Vagina (tissue), 2 donors: ENCODE measurements around the gene IFNL4. TPM values are rescaled to one million over a fixed set of nuclear protein-coding genes. Genes with fewer than 3 reads are reported as not detected.
A peak's percentile ranks its signal among the peaks of the same experiment; 100 is the strongest.

ENCODE experiments used
- DNase-seq, 2 donors: peaks; one replicate each; pipeline ENCODE4 v3.0.0-alpha.2; 2017; ENCODE audit errors: extremely low spot score in 2 of 2
- H3K27ac ChIP-seq: fragments of 200-600 bp; sonication (generic); one replicate; pipeline ENCODE4 v1.5.1; 2019
- H3K27me3 ChIP-seq: fragments of 200-600 bp; sonication (generic); one replicate; pipeline ENCODE4 v1.5.1; 2019
- H3K36me3 ChIP-seq, 2 donors: fragments of 200-600 bp; sonication (generic); one replicate each; pipeline ENCODE4 v1.5.1; 2017 to 2019
- H3K4me1 ChIP-seq: fragments of 200-600 bp; sonication (generic); one replicate; pipeline ENCODE4 v1.5.1; 2019
- H3K4me3 ChIP-seq, 2 donors: fragments of 200-600 bp; sonication (generic); 1 replicate in 1 of 2; 2 replicates in 1 of 2; pipeline ENCODE4 v1.5.1; 2016 to 2019
- H3K9me3 ChIP-seq: fragments of 200-600 bp; sonication (generic); one replicate; pipeline ENCODE4 v1.5.1; 2019
- POLR2A ChIP-seq, 2 donors: fragments of 450-650 bp; IDR thresholded peaks; one replicate each; pipeline ENCODE4 v1.6.1; 2017; ENCODE audit warnings: antibody characterized with exemption in 2 of 2, mild to moderate bottlenecking in 2 of 2, moderate library complexity in 2 of 2
- POLR2AphosphoS5 ChIP-seq, 2 donors: sonication (generic); formaldehyde crosslinking; IDR thresholded peaks; one replicate each; pipeline ENCODE4 v1.9.0; 2017; ENCODE audit warnings: antibody characterized with exemption in 2 of 2, mild to moderate bottlenecking in 2 of 2, low read depth in 1 of 2; ENCODE audit not compliant: insufficient read depth in 1 of 2
- intact Hi-C: fragments of 100-400 bp; cut with DNase I; formaldehyde crosslinking; loops from one replicate; pipeline ENCODE4 v1.15.1; 2023
- total RNA-seq: library from RNA; depleted of rRNA; stranded (reverse); fragments of >200 nt; gene quantifications from one replicate; pipeline ENCODE4 v1.2.3, GENCODE V29; 2016
- TF ChIP-seq, protein P1 (sequence below), 3 experiments: fragments of 450-650 bp in 2 of 3; fragments of 200-600 bp in 1 of 3; sonication (generic) in 1 of 3; IDR thresholded peaks; one replicate each; pipeline ENCODE4 v1.5.1; 2017 to 2019; ENCODE audit warnings: antibody characterized with exemption in 3 of 3, mild to moderate bottlenecking in 2 of 3, moderate library complexity in 2 of 3

The IFNL4 gene
- total RNA-seq, 1 donor from 2014 or later = not detected

- TF ChIP-seq, protein P1, sequence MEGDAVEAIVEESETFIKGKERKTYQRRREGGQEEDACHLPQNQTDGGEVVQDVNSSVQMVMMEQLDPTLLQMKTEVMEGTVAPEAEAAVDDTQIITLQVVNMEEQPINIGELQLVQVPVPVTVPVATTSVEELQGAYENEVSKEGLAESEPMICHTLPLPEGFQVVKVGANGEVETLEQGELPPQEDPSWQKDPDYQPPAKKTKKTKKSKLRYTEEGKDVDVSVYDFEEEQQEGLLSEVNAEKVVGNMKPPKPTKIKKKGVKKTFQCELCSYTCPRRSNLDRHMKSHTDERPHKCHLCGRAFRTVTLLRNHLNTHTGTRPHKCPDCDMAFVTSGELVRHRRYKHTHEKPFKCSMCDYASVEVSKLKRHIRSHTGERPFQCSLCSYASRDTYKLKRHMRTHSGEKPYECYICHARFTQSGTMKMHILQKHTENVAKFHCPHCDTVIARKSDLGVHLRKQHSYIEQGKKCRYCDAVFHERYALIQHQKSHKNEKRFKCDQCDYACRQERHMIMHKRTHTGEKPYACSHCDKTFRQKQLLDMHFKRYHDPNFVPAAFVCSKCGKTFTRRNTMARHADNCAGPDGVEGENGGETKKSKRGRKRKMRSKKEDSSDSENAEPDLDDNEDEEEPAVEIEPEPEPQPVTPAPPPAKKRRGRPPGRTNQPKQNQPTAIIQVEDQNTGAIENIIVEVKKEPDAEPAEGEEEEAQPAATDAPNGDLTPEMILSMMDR (IDR thresholded peaks at IDR 0.05) = no peak
- no peak for TF ChIP-seq POLR2A (IDR thresholded peaks at IDR 0.05)
- intact Hi-C loops = loop anchor here (10.0 kb wide), 1 partner anchor 1755 kb away; no protein-coding TSS in a partner anchor
- DNase-seq = no peak
- H3K4me3 ChIP-seq = no peak overlapping the region
- peaks cover 7% of the 10 kb centered on the region for H3K27me3 ChIP-seq
- peaks cover 4% of the 10 kb centered on the region for H3K4me1 ChIP-seq
- no peaks in the 10 kb centered on the region for H3K9me3 ChIP-seq
- H3K27ac ChIP-seq = no peak overlapping the region
- no peaks in the 10 kb centered on the region for H3K36me3 ChIP-seq
Observed at GRCh38 chr19:39200066-39200802, 48.4 kb downstream of the IFNL4 start.

GRCh38 chr19:39199025-39199424, 49.6 kb downstream of the IFNL4 start:
- no peak for TF ChIP-seq POLR2A (IDR thresholded peaks at IDR 0.05)
- TF ChIP-seq, protein P1 (IDR thresholded peaks at IDR 0.05) = no peak
- TF ChIP-seq POLR2AphosphoS5 (IDR thresholded peaks at IDR 0.05; ENCODE audit: insufficient read depth in 1 of 2, low read depth in 1 of 2) = no peak
- H3K4me3 ChIP-seq = peak overlapping the region in 1 of 2 donors; percentile 18
- intact Hi-C loops = no loop called here
- no peak overlapping the region for H3K27ac ChIP-seq
- H3K4me1 ChIP-seq = peaks cover 4% of the 10 kb centered on the region
- no peaks in the 10 kb centered on the region for H3K36me3 ChIP-seq
- DNase-seq = no peak
- H3K27me3 ChIP-seq = peaks cover 7% of the 10 kb centered on the region
- no peaks in the 10 kb centered on the region for H3K9me3 ChIP-seq

DNA sequence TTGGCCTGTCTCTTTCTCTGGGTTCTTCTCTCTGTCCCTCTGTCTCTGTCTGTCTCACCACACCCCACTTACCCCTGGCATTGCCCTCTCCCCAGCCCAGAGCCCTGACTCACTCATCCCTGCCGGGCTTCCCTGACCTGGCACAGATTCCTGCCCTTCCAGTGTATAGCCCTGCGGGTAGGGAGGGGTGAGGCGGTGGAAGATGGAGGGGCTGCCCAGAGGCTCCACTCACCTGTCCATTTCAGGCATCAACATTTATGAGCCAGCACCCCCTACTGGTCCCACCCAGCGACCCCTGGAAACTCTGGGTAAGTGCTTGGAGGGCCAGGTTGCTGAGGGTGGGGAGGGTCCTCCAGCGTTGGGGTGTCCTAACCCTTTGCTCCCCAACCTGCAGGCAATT, 50.8 kb downstream of the IFNL4 start:
- TF ChIP-seq, protein P1 (IDR thresholded peaks at IDR 0.05) = no peak
- intact Hi-C loops = no loop called here
- Histone ChIP-seq H3K4me3 (peak overlapping the region in 1 of 2 donors; percentile 35), H3K4me1 (peaks cover 4% of the 10 kb centered on the region), H3K36me3 (no peaks in the 10 kb centered on the region), H3K27ac (no peak overlapping the region), H3K9me3 (no peaks in the 10 kb centered on the region), H3K27me3 (no peaks in the 10 kb centered on the region)
- DNase-seq = no peak

- intact Hi-C loops = no loop called here
- TF ChIP-seq POLR2A (IDR thresholded peaks at IDR 0.05) (no peak), POLR2AphosphoS5 (IDR thresholded peaks at IDR 0.05; ENCODE audit: insufficient read depth in 1 of 2, low read depth in 1 of 2) (no peak)
- TF ChIP-seq, protein P1 (IDR thresholded peaks at IDR 0.05) = no peak
- Histone ChIP-seq H3K4me3 (peak within 1 kb of the TSS in 1 of 2 donors; percentile 35), H3K27me3 (no peaks in the 10 kb centered on the region), H3K9me3 (no peaks in the 10 kb centered on the region), H3K27ac (no peak within 1 kb of the TSS), H3K36me3 (no peaks in the 10 kb centered on the region), H3K4me1 (peaks cover 4% of the 10 kb centered on the region)
- no peak for DNase-seq
Observed at GRCh38 chr19:39196860-39197562, 51.6 kb downstream of the IFNL4 start, which contains the start of gene NCCRP1. NCCRP1 (plus strand) TSS chr19:39196964; CDS start chr19:39196983, 19 bp downstream.

GRCh38 chr19:39196320-39196719, 52.3 kb downstream of the IFNL4 start:
- intact Hi-C loops = no loop called here
- peaks cover 4% of the 10 kb centered on the region for H3K4me1 ChIP-seq
- no peak overlapping the region for H3K27ac ChIP-seq
- TF ChIP-seq POLR2A (IDR thresholded peaks at IDR 0.05) = no peak
- TF ChIP-seq, protein P1 (IDR thresholded peaks at IDR 0.05) = no peak
- no peak for TF ChIP-seq POLR2AphosphoS5 (IDR thresholded peaks at IDR 0.05; ENCODE audit: insufficient read depth in 1 of 2, low read depth in 1 of 2)
- no peaks in the 10 kb centered on the region for H3K27me3 ChIP-seq
- DNase-seq = no peak
- H3K9me3 ChIP-seq = no peaks in the 10 kb centered on the region
- H3K36me3 ChIP-seq = no peaks in the 10 kb centered on the region
- no peak overlapping the region for H3K4me3 ChIP-seq
